Prostate gland (tissue), 2 donors: ENCODE data around the gene TRIM37.

Experiments
- CTCF ChIP-seq, 4 experiments: fragments of 200-600 bp in 2 of 4; fragments of 450-650 bp in 2 of 4; sonication (generic) in 2 of 4; IDR thresholded peaks; 1 replicate in 3 of 4; 2 replicates in 1 of 4; pipeline ENCODE4 v1.5.1; 2016 to 2019; ENCODE audit warnings: antibody characterized with exemption in 4 of 4, mild to moderate bottlenecking in 2 of 4, moderate library complexity in 2 of 4
- POLR2A ChIP-seq: fragments of 450-650 bp; IDR thresholded peaks from one replicate; pipeline ENCODE4 v1.6.1; 2016; ENCODE audit warnings: antibody characterized with exemption, mild to moderate bottlenecking

DNA sequence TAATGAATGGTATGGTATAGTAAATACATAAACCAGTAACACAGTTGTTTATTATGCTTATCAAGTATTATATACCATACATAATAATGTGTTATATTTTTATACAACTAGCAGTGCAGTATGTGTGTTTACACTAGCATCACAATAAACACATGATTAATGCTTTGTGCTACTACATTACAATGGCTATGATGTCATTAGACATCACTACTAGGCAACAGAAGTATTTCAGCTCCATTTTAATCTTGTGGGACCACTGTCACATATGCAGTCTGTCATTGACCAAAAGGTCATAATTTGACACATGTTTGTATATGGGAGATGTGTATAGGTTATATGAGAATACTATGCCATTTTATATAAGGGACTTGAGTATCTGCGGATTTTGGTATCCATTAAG lies 32.7 kb downstream of the TRIM37 start:
- TF ChIP-seq CTCF (IDR thresholded peaks at IDR 0.05) = no peak
- no peak for TF ChIP-seq POLR2A
